PC-9 (cell line): Measurements from ENCODE around the gene GLT8D2.

Experiments used
- CTCF ChIP-seq: fragments of 200-600 bp; sonication (generic); conservative IDR thresholded peaks from 2 replicates; pipeline ENCODE4 v1.6.1; 2017; ENCODE audit warnings: mixed run types, antibody characterized with exemption, mild to moderate bottlenecking, moderate library complexity
- EZH2 ChIP-seq: fragments of 200-600 bp; sonication (generic); IDR thresholded peaks from 2 replicates; pipeline ENCODE4 v1.8.0; 2017; ENCODE audit warnings: antibody characterized with exemption, low read depth

DNA sequence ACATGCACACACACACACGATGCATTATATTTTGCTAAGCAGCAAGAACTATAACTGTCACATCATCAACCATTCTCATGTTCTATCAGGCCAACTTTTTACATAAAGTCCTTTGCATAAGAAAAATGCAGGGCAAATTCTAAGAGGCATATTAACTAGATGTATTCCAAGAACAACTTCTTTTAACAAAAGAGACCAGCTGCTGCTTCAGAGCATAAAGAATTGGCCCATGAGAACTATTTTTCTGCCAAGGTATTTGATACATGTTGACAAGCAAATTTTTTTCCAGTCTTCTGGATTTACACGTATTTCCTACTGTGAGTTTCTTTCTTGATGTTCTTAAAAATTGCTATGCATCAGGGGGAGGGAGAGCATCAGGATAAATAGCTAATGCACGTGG, 27.2 kb downstream of the GLT8D2 start:
- TF ChIP-seq CTCF (no peak), EZH2 (no peak)
